Lung (tissue), 12 donors: ENCODE measurements around the gene MAN2A1. TPM values are rescaled to one million over a fixed set of nuclear protein-coding genes. Genes with fewer than 3 reads are reported as not detected.
A peak's percentile ranks its signal among the peaks of the same experiment; 100 is the strongest.

Experiments
- ATAC-seq: fragments of 200-7000 bp; cut with Tn5 transposase; one replicate; pipeline ENCODE4 v1.9.1; 2020; ENCODE audit warnings: moderate number of reproducible peaks; ENCODE audit not compliant: insufficient read depth, low FRiP score
- DNase-seq, 3 donors: peaks; one replicate each; pipeline ENCODE4 v3.0.0-alpha.2; 2013 to 2017
- H3K27ac ChIP-seq, 2 donors: one replicate each; pipeline ENCODE4 v1.5.1; 2013; ENCODE audit warnings: mild to moderate bottlenecking in 2 of 2, moderate library complexity in 2 of 2, control low read depth in 1 of 2, inconsistent platforms in 1 of 2, low read depth in 1 of 2, low read length in 1 of 2
- H3K27me3 ChIP-seq, 3 donors: one replicate each; pipeline ENCODE4 v1.5.1; 2013; ENCODE audit warnings: low read length in 2 of 3; ENCODE audit not compliant: control insufficient read depth in 3 of 3, insufficient read depth in 3 of 3
- H3K36me3 ChIP-seq, 4 donors: one replicate each; pipeline ENCODE4 v1.5.1; 2013; ENCODE audit warnings: low read length in 4 of 4, mild to moderate bottlenecking in 1 of 4, moderate library complexity in 1 of 4; ENCODE audit not compliant: control insufficient read depth in 4 of 4, insufficient read depth in 4 of 4
- H3K4me1 ChIP-seq, 5 donors: one replicate each; pipeline ENCODE4 v1.5.1; 2013; ENCODE audit warnings: low read length in 5 of 5, mild to moderate bottlenecking in 2 of 5, moderate library complexity in 1 of 5; ENCODE audit not compliant: control insufficient read depth in 5 of 5, insufficient read depth in 5 of 5
- H3K4me3 ChIP-seq: one replicate; pipeline ENCODE4 v1.5.1; 2013; ENCODE audit warnings: mild to moderate bottlenecking, control low read depth, moderate library complexity
- H3K9ac ChIP-seq, 2 donors: one replicate each; pipeline ENCODE4 v1.5.1; 2013; ENCODE audit warnings: low read length in 2 of 2, control low read depth in 1 of 2; ENCODE audit not compliant: insufficient read depth in 1 of 2
- H3K9me3 ChIP-seq, 4 donors: one replicate each; pipeline ENCODE4 v1.5.1; 2013; ENCODE audit warnings: low read length in 3 of 4, mild to moderate bottlenecking in 1 of 4, moderate library complexity in 1 of 4; ENCODE audit not compliant: control insufficient read depth in 4 of 4, insufficient read depth in 3 of 4
- CTCF ChIP-seq: IDR thresholded peaks from 2 replicates; pipeline ENCODE4 v1.5.1; 2012; ENCODE audit warnings: mild to moderate bottlenecking; ENCODE audit errors: control extremely low read depth, extremely low read depth
- WGBS, 2 donors: extraction: QIAGEN DNeasy Blood & Tissue Kit; methylation state at CpG; one replicate each; pipeline ENCODE4 v1.1.7; 2013; 5-methylcytosine and 5-hydroxymethylcytosine counted together
- polyA plus RNA-seq, 2 donors: library from polyadenylated mRNA; stranded (reverse); fragments of 200-250 nt; gene quantifications; one replicate each; pipeline ENCODE4 v1.2.1, GENCODE V29; 2013
- total RNA-seq, 2 donors: library from RNA; depleted of rRNA in 1 of 2; stranded (reverse); fragments of >200 nt in 1 of 2; gene quantifications; one replicate each; pipeline ENCODE4 v1.2.1, GENCODE V29; 2014 to 2021
- donor health status: control.
- donor health status: control.
- donor health status: Bipolar disorder and iron deficiency.
- donor health status: healthy.
- donor health status: DM: yes; HTN: yes; CAD: no.

Gene MAN2A1
- total and polyA plus RNA-seq, 4 donors = 7.8 to 65.1 (median 25.3) TPM

- peaks cover 6 to 23% (median 16%) of the 10 kb centered on the region in 4 donors for H3K36me3 ChIP-seq
- 95 to 97% methylated on average over 4 of the region's 4 CpGs for WGBS, 2 donors
- no peak for TF ChIP-seq CTCF
These were observed 159.9 kb downstream of the MAN2A1 start for GRCh38 chr5:109849478-109850088.

DNA sequence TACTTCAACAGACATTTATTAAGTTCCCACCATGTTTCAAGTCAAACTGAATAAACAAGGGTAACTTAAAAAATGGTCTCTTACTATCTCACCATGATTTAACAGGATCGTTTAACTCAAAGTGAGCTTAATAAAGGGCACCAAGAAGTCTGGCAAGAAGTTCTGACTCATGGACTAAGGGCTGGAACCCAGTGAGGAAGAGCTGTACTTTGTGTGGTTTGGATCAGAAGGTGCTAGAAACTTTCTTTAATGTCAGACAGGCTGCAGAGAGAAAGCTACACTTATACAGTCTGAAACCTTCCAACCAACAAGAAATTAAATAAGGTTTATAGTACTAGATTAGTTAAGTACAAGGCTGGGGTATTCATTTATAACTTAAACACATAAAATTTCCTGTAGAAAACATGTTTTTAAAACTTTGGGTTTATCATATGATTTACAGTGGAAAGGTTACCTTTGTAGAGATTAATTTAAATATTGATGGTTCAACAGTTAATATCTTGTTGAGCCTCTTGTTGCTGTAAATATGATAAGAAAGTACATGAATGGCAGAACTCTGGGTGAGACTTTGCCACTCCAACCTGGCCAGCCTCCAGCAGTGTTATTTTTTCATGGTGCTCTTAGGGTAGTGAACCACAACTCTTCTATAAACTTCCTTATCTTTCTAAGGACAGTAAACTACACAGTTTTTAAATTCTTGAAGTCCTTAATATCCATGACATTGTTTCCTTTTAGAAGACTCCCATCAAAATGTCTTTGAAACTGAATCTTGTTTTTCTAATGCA lies 162.8 kb downstream of the MAN2A1 start:
- ATAC-seq (no peak), DNase-seq (no peak)
- no peaks in the 10 kb centered on the region for H3K27me3 ChIP-seq
- H3K27ac ChIP-seq = no peak overlapping the region
- WGBS, 2 donors = 74 to 91% methylated on average over 1 of the region's 1 CpG
- peaks cover 6 to 26% (median 19%) of the 10 kb centered on the region in 4 donors for H3K36me3 ChIP-seq
- H3K9me3 ChIP-seq = no peaks in the 10 kb centered on the region
- H3K9ac ChIP-seq = no peak overlapping the region
- H3K4me1 ChIP-seq = no peaks in the 10 kb centered on the region
- no peak overlapping the region for H3K4me3 ChIP-seq
- TF ChIP-seq CTCF = no peak

More at GRCh38 chr5:109849478-109850088, 159.9 kb downstream of the MAN2A1 start:
- DNase-seq (no peak), ATAC-seq (no peak)
- Histone ChIP-seq H3K27me3 (no peaks in the 10 kb centered on the region), H3K4me3 (no peak overlapping the region), H3K9ac (no peak overlapping the region), H3K4me1 (no peaks in the 10 kb centered on the region), H3K27ac (no peak overlapping the region), H3K9me3 (no peaks in the 10 kb centered on the region)

DNA sequence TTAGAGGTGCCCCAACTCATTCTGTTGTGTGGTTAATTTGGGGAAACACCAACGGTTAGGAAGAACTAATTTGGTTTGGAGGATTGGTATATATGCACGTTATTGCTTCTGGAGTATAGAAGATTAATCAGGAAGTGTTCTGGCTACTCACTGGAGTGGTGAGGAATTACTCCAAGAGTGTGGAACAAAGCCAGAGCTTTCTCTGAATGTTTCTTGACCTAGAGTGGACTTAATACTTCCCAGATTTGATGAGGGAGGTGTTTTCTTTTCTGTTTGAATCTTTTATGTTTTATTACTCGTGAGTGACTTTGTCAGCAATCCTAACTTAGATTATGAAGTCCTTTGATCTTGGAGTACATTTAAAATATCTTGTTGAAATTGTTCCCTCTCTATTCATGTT lies 163.7 kb downstream of the MAN2A1 start:
- H3K9me3 ChIP-seq = no peaks in the 10 kb centered on the region
- TF ChIP-seq CTCF = no peak
- H3K27me3 ChIP-seq = no peaks in the 10 kb centered on the region
- H3K36me3 ChIP-seq = peaks cover 7 to 30% (median 18%) of the 10 kb centered on the region in 4 donors
- WGBS, 2 donors = 45 to 75% methylated on average over 3 of the region's 3 CpGs
- no peak overlapping the region for H3K27ac ChIP-seq
- H3K4me1 ChIP-seq = no peaks in the 10 kb centered on the region
- peak in 1 of 3 donors; percentile 42 for DNase-seq
- H3K9ac ChIP-seq = no peak overlapping the region
- ATAC-seq = no peak
- no peak overlapping the region for H3K4me3 ChIP-seq
